Endothelial cell of umbilical vein (primary cell): Measurements from ENCODE around the gene RPL3. TPM values are rescaled to one million over a fixed set of nuclear protein-coding genes. Genes with fewer than 3 reads are reported as not detected.

ENCODE experiments used
- BruUV-seq: library from RNA; stranded (reverse); fragments of 400-500 nt; replicated peaks from 2 replicates; lab custom pipeline; 2021; lab: Mats Ljungman, UMichigan
- CTCF ChIA-PET: fragments of 300-600, 350-600 bp; sonication (Branson Sonifier 250); formaldehyde crosslinking; loops from one replicate; lab custom pipeline; 2021; ENCODE audit warnings: antibody characterized with exemption, inconsistent platforms; lab: Charles Lee
- POLR2A ChIA-PET: fragments of 300-600, 350-600 bp; sonication (Branson Sonifier 250); formaldehyde crosslinking; loops from one replicate; lab custom pipeline; 2021; ENCODE audit warnings: antibody characterized with exemption, inconsistent platforms; lab: Charles Lee
- DNase-seq: peaks from one replicate; pipeline ENCODE4 v3.0.0-alpha.2; 2011; ENCODE audit warnings: low read depth, low spot score
- FAIRE-seq: peaks from 2 replicates; lab custom pipeline; 2011; peaks lifted over from hg19 to GRCh38; lab: Jason Lieb, UNC
- H2AFZ ChIP-seq: 2 replicates; pipeline ENCODE4 v1.6.0; 2012; ENCODE audit warnings: low read depth, low read length, control low read depth, inconsistent platforms
- H3K27ac ChIP-seq: 2 replicates; pipeline ENCODE4 v1.5.1; 2011; ENCODE audit warnings: low read depth, mild to moderate bottlenecking, control low read depth, low read length, moderate library complexity; ENCODE audit not compliant: insufficient read depth
- H3K27me3 ChIP-seq, 2 experiments: 2 replicates each; pipeline versions ENCODE4 v1.6.0 to v1.6.1; 2011; ENCODE audit warnings: low read length in 2 of 2, mixed read lengths in 1 of 2; ENCODE audit not compliant: control insufficient read depth in 2 of 2, insufficient read depth in 2 of 2
- H3K36me3 ChIP-seq, 2 experiments: 2 replicates in 1 of 2; 3 replicates in 1 of 2; pipeline ENCODE4 v1.5.1; 2011; ENCODE audit warnings: low read length in 2 of 2, mild to moderate bottlenecking in 1 of 2, moderate library complexity in 1 of 2; ENCODE audit not compliant: control insufficient read depth in 2 of 2, insufficient read depth in 2 of 2; ENCODE audit errors: extremely low read depth in 1 of 2
- H3K4me1 ChIP-seq: 3 replicates; pipeline ENCODE4 v1.5.1; 2011; ENCODE audit warnings: mild to moderate bottlenecking, low read length; ENCODE audit not compliant: control insufficient read depth, insufficient read depth; ENCODE audit errors: extremely low read depth
- H3K4me2 ChIP-seq: 2 replicates; pipeline ENCODE4 v1.6.1; 2011; ENCODE audit warnings: low read length, control low read depth, mixed read lengths; ENCODE audit not compliant: insufficient read depth
- H3K4me3 ChIP-seq, 3 experiments: fragments of 200-600 bp in 1 of 3; sonication (generic), shearing (Covaris generic) in 1 of 3; replicated peaks in 1 of 3; 2 replicates each; pipeline ENCODE4 v1.5.1; 2011 to 2016; ENCODE audit warnings: control low read depth in 3 of 3, low read length in 3 of 3, mild to moderate bottlenecking in 2 of 3, inconsistent platforms in 1 of 3, low read depth in 1 of 3, moderate library complexity in 1 of 3; ENCODE audit not compliant: insufficient read depth in 1 of 3
- H3K79me2 ChIP-seq: 2 replicates; pipeline ENCODE4 v1.6.0; 2012; ENCODE audit warnings: low read length, inconsistent platforms; ENCODE audit not compliant: control insufficient read depth, insufficient read depth
- H3K9ac ChIP-seq: replicated peaks from 2 replicates; pipeline ENCODE3; 2011; ENCODE audit warnings: low read length, control low read depth; ENCODE audit not compliant: insufficient read depth; ENCODE audit errors: extremely low read depth
- H3K9me1 ChIP-seq: replicated peaks from 3 replicates; pipeline ENCODE4 v1.6.0; 2011; ENCODE audit warnings: mild to moderate bottlenecking, low read length; ENCODE audit not compliant: control insufficient read depth, insufficient read depth; ENCODE audit errors: extremely low read depth
- H3K9me3 ChIP-seq: replicated peaks from 2 replicates; pipeline ENCODE4 v1.5.1; 2012; ENCODE audit warnings: low read length, inconsistent platforms; ENCODE audit not compliant: control insufficient read depth, insufficient read depth
- H4K20me1 ChIP-seq: replicated peaks from 2 replicates; pipeline ENCODE3; 2011; ENCODE audit warnings: mild to moderate bottlenecking, low read length; ENCODE audit not compliant: control insufficient read depth, insufficient read depth; ENCODE audit errors: extremely low read depth
- CTCF ChIP-seq, 2 donors: IDR thresholded peaks; 1 replicate in 1 of 2; 2 replicates in 1 of 2; pipeline ENCODE4 v1.5.1; 2011; ENCODE audit warnings: low read length in 2 of 2, mild to moderate bottlenecking in 2 of 2, moderate library complexity in 2 of 2, control low read depth in 1 of 2, inconsistent platforms in 1 of 2, low read depth in 1 of 2; ENCODE audit not compliant: insufficient read depth in 1 of 2; ENCODE audit errors: extremely low read depth in 1 of 2
- EZH2 ChIP-seq: IDR thresholded peaks from 2 replicates; pipeline ENCODE4 v1.6.1; 2012; ENCODE audit warnings: borderline replicate concordance, low read depth, mild to moderate bottlenecking, moderate library complexity, low read length, inconsistent platforms; ENCODE audit not compliant: severe bottlenecking
- FOS ChIP-seq: IDR thresholded peaks from 2 replicates; pipeline ENCODE4 v1.6.1; 2011; ENCODE audit warnings: mild to moderate bottlenecking, low read length, moderate library complexity, borderline replicate concordance; ENCODE audit not compliant: insufficient read depth
- GATA2 ChIP-seq: IDR thresholded peaks from 2 replicates; pipeline ENCODE4 v1.7.0; 2011; ENCODE audit warnings: low read depth, mild to moderate bottlenecking, moderate library complexity, mixed read lengths, low read length; ENCODE audit not compliant: insufficient read length, insufficient read depth
- JUN ChIP-seq: IDR thresholded peaks from 2 replicates; pipeline ENCODE4 v1.6.1; 2011; ENCODE audit warnings: borderline replicate concordance, low read depth; ENCODE audit not compliant: insufficient read length, insufficient read depth
- MAX ChIP-seq: IDR thresholded peaks from 2 replicates; pipeline ENCODE4 v1.6.1; 2011; ENCODE audit not compliant: insufficient read depth, insufficient read length
- MYC ChIP-seq: IDR thresholded peaks from one replicate; pipeline ENCODE4 v1.6.1; 2011; ENCODE audit warnings: mild to moderate bottlenecking, low read depth, low read length
- POLR2A ChIP-seq: IDR thresholded peaks from 2 replicates; pipeline ENCODE4 v1.6.1; 2012; ENCODE audit warnings: low read depth, mild to moderate bottlenecking, control low read depth, low read length
- POLR2AphosphoS5 ChIP-seq: IDR thresholded peaks from 2 replicates; pipeline ENCODE4 v1.6.1; 2012; ENCODE audit warnings: low read depth, mild to moderate bottlenecking, control low read depth, low read length, moderate library complexity; ENCODE audit not compliant: insufficient read depth
- dilution Hi-C: fragments of 300-500 bp; cut with MboI; formaldehyde crosslinking; loops from one replicate; pipeline ENCODE4 v1.15.0; 2019; ENCODE audit warnings: low sequenced_read_pairs; ENCODE audit not compliant: extremely low pct_ligation_motif_present
- intact Hi-C: fragments of 100-400 bp; cut with micrococcal nuclease; formaldehyde crosslinking; loops from one replicate; pipeline ENCODE4 v1.10.0; 2022
- polyA plus RNA-seq, 4 experiments: library from polyadenylated mRNA; depleted of rRNA in 3 of 4; stranded (reverse) in 3 of 4; unstranded in 1 of 4; fragments of >200 nt; gene quantifications; 2 replicates each; pipeline versions ENCODE4 v1.2.1 to v1.2.3, GENCODE V29; 2011 to 2012; ENCODE audit warnings: missing spikeins in 1 of 4
- total RNA-seq: library from RNA; stranded (reverse); gene quantifications from 2 replicates; pipeline ENCODE4 v1.2.3, GENCODE V29; 2021

Gene RPL3
- total and polyA plus RNA-seq, 2 donors (not counting 3 experiments of a cell fraction or from before 2014, with no cell fraction given): 1,954 to 4,065 TPM

- CTCF ChIA-PET: interaction anchor here (1.8 kb wide), 1 partner anchor 9 kb away, joined by 6 read pairs; no protein-coding TSS in a partner anchor
- intact Hi-C loops: no loop called here
- DNase-seq (no peak), FAIRE-seq (no peak)
- no peaks in the 10 kb centered on the region for H3K27me3 ChIP-seq
- POLR2A ChIA-PET: no interaction called here
- no peaks in the 10 kb centered on the region for H3K9me1 ChIP-seq
- no peak for TF ChIP-seq POLR2AphosphoS5
- no peak for TF ChIP-seq GATA2
- no peak for TF ChIP-seq EZH2
- no peak for TF ChIP-seq JUN
- no peak for TF ChIP-seq MYC
- no peak for TF ChIP-seq MAX
- no peak for TF ChIP-seq FOS
- no peak for TF ChIP-seq CTCF (IDR thresholded peaks at IDR 0.05; ENCODE audit: extremely low read depth in 1 of 2, insufficient read depth in 1 of 2, low read depth in 1 of 2, low read length in 2 of 2)
- TF ChIP-seq POLR2A: no peak
- H2AFZ ChIP-seq: no peak overlapping the region
- dilution Hi-C loops: no loop called here
- H3K79me2 ChIP-seq: no peaks in the 10 kb centered on the region
- no TSS peak for BruUV-seq
- H3K4me3 ChIP-seq: no peak overlapping the region
- H4K20me1 ChIP-seq: no peaks in the 10 kb centered on the region
- H3K36me3 ChIP-seq: no peaks in the 10 kb centered on the region
- no peak overlapping the region for H3K9ac ChIP-seq
- H3K27ac ChIP-seq: no peak overlapping the region
- no peaks in the 10 kb centered on the region for H3K9me3 ChIP-seq
- H3K4me1 ChIP-seq: peaks cover 8% of the 10 kb centered on the region
- H3K4me2 ChIP-seq: no peak overlapping the region
Measured at GRCh38 chr22:39273950-39274887, 45.2 kb downstream of the RPL3 start.
